ENCODE results near the gene CD200R1.
A peak's percentile ranks its signal among the peaks of the same experiment; 100 is the strongest.
"Not testable (repeated sequence)": the region's sequence is repeated elsewhere in the genome, so short reads cannot be mapped to it uniquely, and the experiment has no call there.

Gene CD200R1

DNA sequence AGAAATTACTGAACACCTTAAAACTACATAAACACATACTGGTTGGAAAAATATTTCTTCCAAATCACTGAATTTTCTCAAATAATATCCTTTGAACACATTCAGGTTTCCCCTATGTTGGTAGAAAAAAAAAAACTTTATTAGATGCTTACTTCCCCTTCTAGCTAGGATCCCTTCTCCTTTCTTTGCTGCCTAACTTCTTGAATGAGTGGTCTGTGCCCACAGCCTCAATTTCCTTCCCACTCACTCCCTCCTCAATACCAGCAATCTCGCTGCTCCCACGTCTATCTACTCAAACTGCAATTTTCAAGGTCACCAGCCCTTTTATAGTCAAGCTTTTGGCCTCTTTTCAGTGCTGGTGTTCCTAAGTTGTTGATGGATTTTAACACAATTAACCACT, 8.3 kb downstream of the CD200R1 start:
- DNase-seq, result no peak
- Mint-ChIP-seq H3K9me3 (peaks cover 28% of the 10 kb centered on the region), H3K4me3 (no peak overlapping the region), H3K27ac (no peak overlapping the region), H3K4me1 (peaks cover 16% of the 10 kb centered on the region), H3K27me3 (no peaks in the 10 kb centered on the region), H3K36me3 (peaks cover 39% of the 10 kb centered on the region)
- CTCF ChIA-PET, result no interaction called here

- H3K27ac Mint-ChIP-seq, result no peak overlapping the region
- peaks cover 9% of the 10 kb centered on the region for H3K4me1 Mint-ChIP-seq
- no peaks in the 10 kb centered on the region for H3K27me3 Mint-ChIP-seq
- H3K36me3 Mint-ChIP-seq, result peaks cover 41% of the 10 kb centered on the region
- CTCF ChIA-PET, result no interaction called here
- H3K4me3 Mint-ChIP-seq, result no peak overlapping the region
- no peak for DNase-seq
- H3K9me3 Mint-ChIP-seq, result peaks cover 28% of the 10 kb centered on the region
These were observed 9.2 kb downstream of the CD200R1 start for GRCh38 chr3:112965656-112966055.

DNA sequence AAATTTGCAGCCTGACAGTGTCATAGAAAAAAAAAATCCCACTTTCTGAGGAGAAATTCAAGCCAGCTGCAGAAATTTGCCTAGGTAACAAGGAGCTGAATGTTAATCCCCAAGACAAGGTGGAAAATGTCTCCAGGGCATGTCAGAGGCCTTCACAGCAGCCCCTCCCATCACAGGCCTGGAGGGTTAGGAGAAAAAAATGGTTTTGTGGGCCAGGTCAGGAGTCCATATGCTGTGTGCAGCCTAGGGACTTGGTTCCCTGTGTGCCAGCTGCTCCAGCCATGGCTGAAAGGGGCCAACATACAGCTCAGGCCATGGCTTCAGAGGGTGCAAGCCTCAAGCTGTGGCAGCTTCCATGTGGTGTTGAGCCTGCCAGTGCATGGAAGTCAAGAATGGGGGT, 11.2 kb downstream of the CD200R1 start:
- Mint-ChIP-seq H3K36me3 (peaks cover 39% of the 10 kb centered on the region), H3K27me3 (no peaks in the 10 kb centered on the region), H3K4me3 (no peak overlapping the region), H3K9me3 (peaks cover 28% of the 10 kb centered on the region), H3K27ac (no peak overlapping the region), H3K4me1 (peaks cover 21% of the 10 kb centered on the region)
- DNase-seq, result no peak
- CTCF ChIA-PET, result no interaction called here

GRCh38 chr3:112958811-112959560, 15.9 kb downstream of the CD200R1 start:
- no peak overlapping the region for H3K4me3 Mint-ChIP-seq
- CTCF ChIA-PET, result no interaction called here
- H3K9me3 Mint-ChIP-seq, result peaks cover 28% of the 10 kb centered on the region
- DNase-seq, result no peak
- peaks cover 21% of the 10 kb centered on the region for H3K4me1 Mint-ChIP-seq
- no peaks in the 10 kb centered on the region for H3K27me3 Mint-ChIP-seq
- H3K36me3 Mint-ChIP-seq, result peaks cover 35% of the 10 kb centered on the region
- H3K27ac Mint-ChIP-seq, result no peak overlapping the region

- Mint-ChIP-seq H3K4me3 (no peak overlapping the region), H3K9me3 (peaks cover 17% of the 10 kb centered on the region), H3K27ac (no peak overlapping the region), H3K36me3 (peaks cover 17% of the 10 kb centered on the region), H3K4me1 (peaks cover 21% of the 10 kb centered on the region), H3K27me3 (no peaks in the 10 kb centered on the region)
- DNase-seq, result no peak
- CTCF ChIA-PET, result no interaction called here
These were observed 18.6 kb downstream of the CD200R1 start for GRCh38 chr3:112956351-112956750.

DNA sequence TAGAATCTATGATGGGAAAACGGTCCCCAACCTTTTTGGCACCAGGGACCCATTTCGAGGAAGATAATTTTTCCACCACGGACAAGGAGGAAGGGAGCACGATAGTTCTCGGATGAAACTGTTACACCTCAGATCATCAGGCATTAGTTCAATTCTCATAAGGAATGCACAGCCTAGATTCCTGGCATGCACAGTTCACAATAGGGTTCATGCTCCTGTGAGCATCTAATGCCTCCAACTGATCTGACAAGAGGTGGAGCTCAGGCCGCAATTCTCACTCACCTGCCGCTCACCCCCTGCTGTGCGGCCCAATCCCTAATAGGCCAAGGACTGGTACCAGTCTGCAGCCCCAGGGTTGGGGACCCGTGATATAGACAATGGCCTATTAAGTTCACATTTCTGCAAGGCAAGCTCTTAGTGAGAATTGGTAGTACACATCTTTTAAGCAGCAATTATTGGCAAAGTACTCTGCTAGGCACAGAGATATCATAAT, 26.5 kb downstream of the CD200R1 start:
- CTCF ChIA-PET, result no interaction called here
- Mint-ChIP-seq H3K27ac (no peak overlapping the region), H3K4me3 (no peak overlapping the region), H3K4me1 (no peaks in the 10 kb centered on the region), H3K9me3 (peaks cover 13% of the 10 kb centered on the region), H3K27me3 (no peaks in the 10 kb centered on the region), H3K36me3 (peaks cover 12% of the 10 kb centered on the region)
- DNase-seq, result no peak

DNA sequence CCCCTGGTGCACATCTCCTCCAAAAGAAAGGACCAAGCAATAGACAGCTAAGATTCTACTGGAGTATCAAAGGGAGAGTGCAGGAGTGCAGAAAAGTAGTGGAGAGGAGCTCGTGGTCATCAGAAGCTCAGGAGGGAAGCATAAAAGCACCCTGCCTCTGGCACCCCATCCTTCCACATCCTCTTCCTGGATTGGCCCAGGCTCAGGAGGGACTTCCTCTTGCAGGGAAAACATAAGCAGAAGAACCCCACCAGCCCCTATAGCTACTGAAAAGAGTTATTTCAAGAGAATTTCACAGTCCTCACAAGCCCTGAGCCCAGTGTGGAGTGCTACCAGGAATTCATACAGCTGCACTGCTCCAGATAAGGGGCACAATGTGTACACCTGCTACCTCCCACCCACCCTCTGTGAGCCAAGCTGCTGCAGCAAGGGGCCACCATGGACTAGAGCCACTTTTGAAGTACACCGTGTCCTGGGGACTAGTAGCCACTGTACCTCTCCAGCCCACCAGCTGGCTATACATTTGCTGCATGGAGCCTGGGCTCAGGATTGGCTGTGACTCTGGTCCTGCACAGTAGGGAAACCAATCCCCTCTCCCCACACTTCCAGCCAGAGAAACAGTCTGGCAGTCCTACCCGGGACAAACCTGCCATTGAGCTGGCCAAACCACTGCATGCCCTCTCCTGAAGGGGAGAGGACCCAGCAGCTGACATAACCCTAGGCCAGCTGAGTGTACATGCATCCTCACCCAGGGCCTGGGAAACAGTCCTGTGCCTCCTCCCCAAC, 43.0 kb downstream of the CD200R1 start:
- CTCF ChIA-PET, result interaction anchor here (0.8 kb wide), 1 partner anchor 40 kb away, joined by 3 read pairs; no protein-coding TSS in a partner anchor
- Mint-ChIP-seq H3K4me3 (no peak overlapping the region), H3K36me3 (peaks cover 29% of the 10 kb centered on the region), H3K27ac (peak overlapping the region; percentile 45), H3K4me1 (peaks cover 4% of the 10 kb centered on the region), H3K9me3 (peaks cover 19% of the 10 kb centered on the region), H3K27me3 (no peaks in the 10 kb centered on the region)
- no peak for DNase-seq

- Mint-ChIP-seq H3K9me3 (peaks cover 11% of the 10 kb centered on the region), H3K27ac (no peak overlapping the region), H3K36me3 (peaks cover 28% of the 10 kb centered on the region), H3K27me3 (no peaks in the 10 kb centered on the region), H3K4me3 (no peak overlapping the region), H3K4me1 (peaks cover 4% of the 10 kb centered on the region)
- no peak for DNase-seq
- CTCF ChIA-PET, result no interaction called here
These were observed 44.1 kb downstream of the CD200R1 start for GRCh38 chr3:112930771-112931170.

DNA sequence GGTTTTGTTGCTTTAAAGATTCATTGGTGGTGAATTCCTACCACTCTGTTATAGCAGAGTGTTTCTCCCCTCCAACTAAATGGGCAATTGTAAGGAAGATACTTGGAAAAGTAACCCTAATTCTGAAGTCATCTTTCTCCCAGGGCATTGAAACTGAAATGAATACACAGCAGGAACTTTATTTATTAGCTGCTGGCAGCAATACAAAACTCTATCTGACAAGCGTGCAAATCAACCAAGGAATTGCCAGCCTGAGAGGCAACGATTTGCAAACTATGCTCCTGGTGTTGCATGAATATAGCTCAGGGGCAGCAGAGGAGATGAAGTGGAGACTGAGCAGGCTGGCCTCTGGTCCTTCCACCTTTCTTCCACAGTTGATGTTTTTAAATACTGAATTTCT, 48.9 kb downstream of the CD200R1 start:
- H3K36me3 Mint-ChIP-seq, result peaks cover 27% of the 10 kb centered on the region
- H3K4me3 Mint-ChIP-seq, result no peak overlapping the region
- CTCF ChIA-PET, result no interaction called here
- H3K9me3 Mint-ChIP-seq, result no peaks in the 10 kb centered on the region
- H3K4me1 Mint-ChIP-seq, result no peaks in the 10 kb centered on the region
- no peaks in the 10 kb centered on the region for H3K27me3 Mint-ChIP-seq
- no peak overlapping the region for H3K27ac Mint-ChIP-seq
- no peak for DNase-seq

DNA sequence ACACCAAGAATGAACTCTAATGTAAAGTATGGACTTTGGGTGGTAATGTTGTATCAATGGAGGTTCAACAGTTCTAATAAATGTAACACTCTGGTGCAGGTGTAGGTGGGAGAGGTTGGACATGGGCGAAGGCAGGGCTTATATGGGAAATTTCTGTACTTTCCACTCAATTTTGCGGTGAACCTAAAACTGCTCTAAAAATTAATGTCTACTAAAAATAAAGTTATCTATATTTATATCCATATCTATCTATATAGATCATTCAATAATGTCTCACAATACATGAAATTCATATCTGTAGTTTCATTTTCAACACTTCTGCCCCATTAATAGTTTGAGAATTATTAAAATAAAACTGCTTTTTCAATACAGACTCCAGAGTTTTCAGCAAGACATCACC, 49.3 kb downstream of the CD200R1 start:
- Mint-ChIP-seq H3K27ac (no peak overlapping the region), H3K4me1 (no peaks in the 10 kb centered on the region), H3K36me3 (peaks cover 28% of the 10 kb centered on the region), H3K9me3 (no peaks in the 10 kb centered on the region), H3K4me3 (no peak overlapping the region), H3K27me3 (no peaks in the 10 kb centered on the region)
- no peak for DNase-seq
- CTCF ChIA-PET, result no interaction called here

- CTCF ChIA-PET, H3K27ac Mint-ChIP-seq, H3K27me3 Mint-ChIP-seq, DNase-seq, H3K4me3 Mint-ChIP-seq, H3K4me1 Mint-ChIP-seq: not testable (repeated sequence)
- H3K9me3 Mint-ChIP-seq, result peaks cover 23% of the 10 kb centered on the region
- peaks cover 34% of the 10 kb centered on the region for H3K36me3 Mint-ChIP-seq
These were observed 55.4 kb downstream of the CD200R1 start for GRCh38 chr3:112919541-112919940.

- Mint-ChIP-seq H3K27ac (no peak overlapping the region), H3K4me3 (no peak overlapping the region), H3K4me1 (peaks cover 2% of the 10 kb centered on the region), H3K36me3 (no peaks in the 10 kb centered on the region), H3K27me3 (no peaks in the 10 kb centered on the region), H3K9me3 (peaks cover 15% of the 10 kb centered on the region)
- CTCF ChIA-PET, result no interaction called here
- DNase-seq, result no peak
These were observed 66.7 kb downstream of the CD200R1 start for GRCh38 chr3:112908252-112908651.

- H3K4me3 Mint-ChIP-seq, result no peak overlapping the region
- CTCF ChIA-PET, result no interaction called here
These were observed 70.1 kb downstream of the CD200R1 start for GRCh38 chr3:112904786-112905185.

DNA sequence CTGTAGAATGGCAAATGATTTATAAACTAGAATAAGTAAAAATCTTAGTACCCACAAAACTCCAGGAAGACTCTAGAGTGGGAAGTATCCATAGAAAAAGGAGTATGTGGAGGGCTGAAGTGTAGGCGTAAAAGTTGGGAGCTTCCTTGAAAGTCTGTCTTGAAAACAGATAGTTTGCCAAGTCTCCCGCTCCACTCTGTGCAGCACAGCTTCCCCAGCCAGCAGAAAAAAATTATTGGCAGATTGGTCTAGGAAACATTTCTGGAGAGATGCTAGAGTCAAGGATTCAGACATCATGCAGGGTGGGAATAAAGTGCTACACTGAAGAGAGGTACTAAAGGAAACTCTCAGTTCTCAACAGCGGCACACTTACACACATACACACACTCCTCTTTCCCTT, 74.8 kb downstream of the CD200R1 start:
- Mint-ChIP-seq H3K27ac (no peak overlapping the region), H3K4me3 (no peak overlapping the region), H3K4me1 (no peaks in the 10 kb centered on the region), H3K36me3 (no peaks in the 10 kb centered on the region), H3K9me3 (peaks cover 8% of the 10 kb centered on the region), H3K27me3 (no peaks in the 10 kb centered on the region)
- CTCF ChIA-PET, result interaction anchor here (0.6 to 1.3 kb wide), 2 partner anchors 9 to 183 kb away, joined by 3 read pairs; no protein-coding TSS in a partner anchor
- DNase-seq, result no peak

More at GRCh38 chr3:112904786-112905185, 70.1 kb downstream of the CD200R1 start:
- DNase-seq, result no peak
- no peak overlapping the region for H3K27ac Mint-ChIP-seq
- peaks cover 2% of the 10 kb centered on the region for H3K4me1 Mint-ChIP-seq
- no peaks in the 10 kb centered on the region for H3K36me3 Mint-ChIP-seq
- H3K27me3 Mint-ChIP-seq, result no peaks in the 10 kb centered on the region
- peaks cover 8% of the 10 kb centered on the region for H3K9me3 Mint-ChIP-seq

DNA sequence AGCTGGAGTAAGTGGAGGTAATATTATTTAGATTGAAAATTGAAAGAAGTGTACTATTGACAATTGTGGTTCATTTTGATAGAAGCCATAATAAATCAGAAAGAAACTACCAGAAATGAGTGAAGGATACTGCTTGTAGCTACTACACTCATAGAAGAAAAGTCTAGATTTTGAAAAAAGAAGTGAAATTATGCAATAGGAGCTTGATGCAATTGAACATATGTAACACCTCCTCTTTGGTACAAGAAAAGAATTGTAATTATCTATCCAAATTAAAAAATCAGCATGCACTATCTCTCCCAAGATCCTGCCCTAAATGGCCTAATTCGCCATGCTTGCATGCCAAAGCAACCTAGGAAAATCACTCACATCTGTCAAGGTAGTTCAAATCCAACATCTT, 77.1 kb downstream of the CD200R1 start:
- no peak for DNase-seq
- H3K4me3 Mint-ChIP-seq, result no peak overlapping the region
- no peaks in the 10 kb centered on the region for H3K27me3 Mint-ChIP-seq
- no peaks in the 10 kb centered on the region for H3K4me1 Mint-ChIP-seq
- no peaks in the 10 kb centered on the region for H3K9me3 Mint-ChIP-seq
- no peak overlapping the region for H3K27ac Mint-ChIP-seq
- no peaks in the 10 kb centered on the region for H3K36me3 Mint-ChIP-seq
- CTCF ChIA-PET, result no interaction called here
